Astrocyte of the cerebellum (primary cell): ENCODE measurements around the gene ZNF516.

Experiments
- DNase-seq: peaks from one replicate; pipeline ENCODE4 v3.0.0-alpha.2; 2011; ENCODE audit warnings: low read depth
- H3K4me3 ChIP-seq: 2 replicates; pipeline ENCODE4 v1.5.1; 2011; ENCODE audit warnings: mild to moderate bottlenecking, low read depth, low read length, moderate library complexity
- CTCF ChIP-seq: IDR thresholded peaks from 2 replicates; pipeline ENCODE4 v1.5.1; 2012; ENCODE audit warnings: low read length, low read depth, moderate library complexity, mild to moderate bottlenecking; ENCODE audit errors: missing control alignments
- in situ Hi-C: cut with HindIII; loops from 2 replicates; pipeline ENCODE4 v1.10.0; 2017; ENCODE audit warnings: low sequenced_read_pairs

The ZNF516 gene

DNA sequence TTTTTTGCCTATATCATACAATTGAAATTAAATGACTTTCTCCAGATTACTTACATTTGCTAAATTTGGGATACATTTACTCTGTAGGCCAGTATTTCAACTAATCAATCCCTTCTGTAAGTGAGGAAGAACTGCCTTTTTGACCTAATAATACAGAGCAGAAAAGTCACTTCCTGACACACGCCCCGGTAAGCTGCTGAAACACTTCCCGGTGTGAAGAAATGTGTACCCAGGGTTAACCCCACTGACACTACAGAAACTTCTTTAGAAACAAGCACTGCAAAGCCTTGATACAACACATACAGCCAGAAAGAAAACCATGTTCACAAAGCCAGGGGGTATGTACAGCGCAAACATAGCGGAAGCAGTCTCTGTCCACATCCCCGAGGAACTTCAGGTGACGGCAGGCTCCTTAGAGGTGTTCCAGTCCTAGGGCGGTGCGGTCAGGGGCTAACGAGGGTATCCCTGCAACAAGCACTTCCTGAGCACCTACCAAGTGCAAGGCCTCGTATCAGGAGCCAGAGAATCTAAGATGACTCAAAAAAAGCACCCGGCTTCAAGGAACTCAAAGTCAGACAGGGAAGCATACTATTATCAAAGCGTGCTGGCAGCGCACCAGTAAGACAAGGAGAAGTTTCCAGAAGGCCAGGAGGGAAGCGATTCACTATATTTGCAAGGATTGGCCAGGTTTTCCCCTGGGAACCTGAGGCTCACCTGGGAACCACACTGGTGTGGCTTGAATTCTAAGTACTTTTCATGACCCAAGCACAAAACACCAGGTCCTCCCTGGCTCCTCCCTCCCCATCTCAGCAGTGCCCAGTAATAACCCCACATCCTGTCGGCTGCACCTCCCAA lies 46.6 kb downstream of the ZNF516 start:
- H3K4me3 ChIP-seq, result no peak overlapping the region
- in situ Hi-C loops, result no loop called here
- TF ChIP-seq CTCF, result no peak
- no peak for DNase-seq

DNA sequence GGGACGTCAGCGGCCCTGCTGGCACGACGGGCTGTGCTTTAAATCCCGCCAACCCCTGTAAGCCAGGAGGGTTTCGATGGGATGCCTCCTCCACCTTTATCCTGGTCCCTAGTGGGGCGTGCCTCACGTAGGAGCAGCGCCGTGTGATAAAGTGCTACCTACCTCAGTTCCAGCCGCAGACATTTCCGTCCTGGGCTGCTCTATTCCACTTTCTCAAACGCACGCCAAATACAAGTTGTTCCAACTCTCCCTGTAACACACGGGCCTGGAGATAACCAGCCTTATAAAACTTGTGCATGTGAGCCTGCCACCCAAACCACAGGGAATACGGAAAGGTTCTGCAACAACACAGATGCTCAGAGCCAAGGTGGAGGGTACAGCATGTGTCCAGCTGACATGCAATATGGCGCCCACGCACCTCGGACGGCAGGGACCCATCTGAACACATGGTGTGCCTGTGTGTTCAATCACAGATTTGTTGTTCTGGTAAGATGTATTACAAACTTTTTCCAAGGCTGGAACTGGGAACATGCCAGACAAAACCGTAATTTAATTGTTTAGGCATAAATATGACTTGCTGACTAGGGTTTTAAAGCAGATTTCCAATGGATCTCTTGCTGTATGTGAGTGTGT lies 47.7 kb downstream of the ZNF516 start:
- no peak for TF ChIP-seq CTCF
- DNase-seq, result no peak
- in situ Hi-C loops, result no loop called here
- H3K4me3 ChIP-seq, result no peak overlapping the region

- no peak for TF ChIP-seq CTCF
- DNase-seq, result no peak
- in situ Hi-C loops, result no loop called here
- H3K4me3 ChIP-seq, result no peak overlapping the region
These were observed 48.5 kb downstream of the ZNF516 start for GRCh38 chr18:76446321-76447257.

GRCh38 chr18:76445741-76446232 lies 49.3 kb downstream of the ZNF516 start:
- no peak for TF ChIP-seq CTCF
- H3K4me3 ChIP-seq, result no peak overlapping the region
- no peak for DNase-seq
- in situ Hi-C loops, result no loop called here

- H3K4me3 ChIP-seq, result no peak overlapping the region
- in situ Hi-C loops, result no loop called here
- peak; percentile 66 for DNase-seq
- TF ChIP-seq CTCF, result no peak
These were observed 49.8 kb downstream of the ZNF516 start for GRCh38 chr18:76445275-76445674.
